Fibroblast of gingiva (primary cell): ENCODE results near the gene ULK4.
"Not testable (repeated sequence)": the region's sequence is repeated elsewhere in the genome, so short reads cannot be mapped to it uniquely, and the experiment has no call there.

Source experiments
- DNase-seq: peaks from one replicate; pipeline ENCODE4 v3.0.0-alpha.2; 2011; ENCODE audit warnings: low read depth

ULK4 gene

DNA sequence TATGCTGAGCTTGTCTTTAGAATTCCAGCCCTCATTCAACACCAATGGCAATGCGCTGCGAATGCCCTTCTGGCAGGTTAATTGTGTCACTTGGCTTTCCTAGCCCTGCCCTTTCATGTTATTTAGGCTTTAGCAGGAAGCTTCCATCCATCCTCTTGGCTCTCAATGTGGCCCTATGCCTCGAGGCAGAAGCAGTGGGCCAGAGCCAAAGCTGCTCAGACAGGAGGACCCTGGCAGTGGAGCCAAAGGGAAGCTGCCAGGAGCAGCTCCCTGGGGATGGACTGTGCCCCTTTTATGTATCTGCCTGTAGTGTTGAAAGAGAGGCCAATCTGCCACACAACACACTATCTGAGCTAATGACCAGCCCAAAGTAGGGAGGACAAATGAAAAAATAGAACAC, 386.2 kb downstream of the ULK4 start:
- no peak for DNase-seq

DNA sequence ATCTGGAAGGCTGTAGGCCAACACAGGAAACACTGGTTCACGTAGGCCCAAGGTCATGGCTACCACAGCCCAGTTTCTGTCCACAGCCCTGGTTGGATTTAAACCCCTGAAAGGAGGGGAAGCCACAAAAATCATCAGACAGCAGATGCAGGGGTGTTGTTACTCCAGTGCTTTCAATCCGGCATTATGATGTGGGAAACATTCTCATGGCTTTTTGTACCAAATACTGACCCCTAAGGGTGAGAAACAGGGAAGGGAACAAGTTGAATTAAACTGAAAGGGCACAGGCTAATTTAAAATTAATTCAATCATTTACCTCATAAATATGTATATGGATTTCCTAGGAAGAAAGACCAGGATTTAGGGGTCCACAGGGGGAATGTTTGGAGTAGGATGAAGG, 387.0 kb downstream of the ULK4 start:
- no peak for DNase-seq

DNA sequence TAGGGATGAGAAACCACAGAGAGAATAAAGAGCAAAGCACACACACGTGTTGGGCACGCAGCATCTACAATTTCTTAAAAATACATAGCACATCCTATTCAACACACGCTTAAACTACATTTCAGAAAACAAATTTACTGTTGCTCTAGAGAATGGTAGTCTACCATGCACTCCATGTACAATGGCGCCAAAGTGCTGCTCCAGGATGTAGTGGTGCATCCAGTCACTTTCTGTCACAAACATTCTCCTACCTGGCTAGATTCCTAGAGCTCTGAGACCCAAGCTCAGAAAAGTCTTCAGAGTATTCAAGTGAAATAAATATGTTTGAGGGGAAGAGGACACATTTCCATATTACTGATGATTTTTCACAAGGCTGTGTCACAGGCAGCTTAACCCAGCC, 388.3 kb downstream of the ULK4 start:
- DNase-seq = no peak

DNA sequence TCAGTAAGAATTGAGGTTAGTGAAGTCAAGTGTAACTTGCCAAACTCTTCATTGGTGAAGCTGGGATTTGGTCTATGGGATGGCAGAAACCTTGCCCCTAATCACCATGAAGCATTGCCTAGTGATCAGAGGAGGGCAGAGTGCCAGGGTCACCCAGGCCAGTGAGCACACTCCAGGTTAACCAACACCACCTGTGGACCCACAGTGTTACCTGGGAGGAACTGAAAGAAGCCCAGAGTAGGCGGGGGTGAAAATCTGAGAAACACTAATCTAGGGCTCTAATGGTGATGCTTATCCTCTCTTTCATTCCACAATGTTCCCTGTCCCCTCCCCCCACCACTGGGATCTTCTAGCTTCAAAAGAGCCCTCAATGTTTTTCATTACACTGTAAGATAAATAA, 389.8 kb downstream of the ULK4 start:
- DNase-seq = no peak

DNA sequence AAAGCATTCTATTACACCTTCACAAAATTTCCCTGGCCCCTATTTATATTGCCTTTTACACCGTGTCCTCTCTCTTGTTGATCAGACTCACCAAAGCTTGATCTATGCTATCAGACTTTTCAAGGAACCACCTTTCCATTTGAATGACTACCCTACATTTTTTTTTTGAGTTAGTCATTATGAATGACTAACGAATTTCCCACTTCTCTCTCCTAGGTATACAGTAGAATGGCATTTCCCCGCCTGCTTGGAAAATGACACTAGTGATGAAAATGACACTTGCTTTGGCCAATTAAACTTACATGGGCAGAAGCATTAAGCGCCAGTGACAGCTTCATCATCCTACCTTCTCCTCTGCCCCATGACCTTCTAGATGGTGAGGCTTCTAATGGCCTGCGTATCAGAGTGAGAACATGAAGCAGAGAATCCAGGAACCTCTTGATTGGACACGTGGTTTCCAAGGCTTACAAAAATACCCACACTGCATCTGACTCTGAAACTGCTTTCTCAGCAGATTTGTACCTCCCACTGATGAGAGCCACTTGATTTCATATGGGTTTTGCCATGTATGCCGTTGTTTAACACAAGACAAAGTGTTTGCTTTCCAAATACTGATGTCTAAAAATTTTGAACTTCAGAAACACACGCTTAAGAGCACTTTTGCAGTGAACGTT, 392.1 kb downstream of the ULK4 start:
- DNase-seq = no peak

DNA sequence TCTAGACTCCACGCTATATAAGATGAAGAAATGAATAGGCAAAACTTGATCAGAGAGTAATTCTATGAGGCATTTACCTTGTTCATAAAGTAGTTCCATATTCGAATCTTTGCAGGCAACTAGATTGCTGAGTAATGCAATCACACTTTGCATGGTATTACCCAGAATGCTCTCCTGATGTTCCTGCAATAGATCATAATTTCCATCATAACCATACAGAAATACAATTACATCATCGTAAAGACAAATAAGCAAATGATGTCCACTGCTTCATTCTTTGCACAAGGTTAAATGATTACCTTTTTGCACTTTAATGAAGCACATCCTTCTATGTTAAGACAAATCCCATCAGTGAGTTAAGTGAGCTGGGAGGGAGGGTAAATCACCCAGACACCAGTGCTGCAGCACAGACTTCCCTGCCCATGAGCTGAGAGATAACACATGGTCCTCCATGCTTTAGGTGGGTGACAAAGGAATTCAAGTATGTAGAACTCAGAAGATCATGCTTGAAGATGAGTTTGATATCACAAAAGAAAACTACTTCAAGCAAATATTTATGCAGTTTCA, 395.9 kb downstream of the ULK4 start:
- no peak for DNase-seq

DNA sequence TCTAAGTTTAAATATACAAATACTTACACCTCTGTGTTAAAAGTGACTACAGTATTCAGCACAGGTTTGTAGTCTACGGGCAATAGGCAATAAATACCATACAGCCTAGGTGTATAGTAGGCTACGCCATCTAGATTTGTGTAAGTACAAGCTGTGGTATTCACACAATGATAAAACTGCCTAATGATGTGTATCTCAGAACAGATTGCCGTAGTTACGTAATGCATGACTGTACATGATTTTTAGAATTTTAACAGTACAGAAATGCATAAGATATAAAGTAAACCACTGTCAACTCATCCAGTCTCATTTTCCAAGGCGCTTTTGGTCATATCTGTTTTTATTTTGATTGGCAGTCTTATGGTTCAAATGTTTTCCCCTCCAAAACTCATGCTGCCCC, 396.9 kb downstream of the ULK4 start:
- DNase-seq = no peak

DNA sequence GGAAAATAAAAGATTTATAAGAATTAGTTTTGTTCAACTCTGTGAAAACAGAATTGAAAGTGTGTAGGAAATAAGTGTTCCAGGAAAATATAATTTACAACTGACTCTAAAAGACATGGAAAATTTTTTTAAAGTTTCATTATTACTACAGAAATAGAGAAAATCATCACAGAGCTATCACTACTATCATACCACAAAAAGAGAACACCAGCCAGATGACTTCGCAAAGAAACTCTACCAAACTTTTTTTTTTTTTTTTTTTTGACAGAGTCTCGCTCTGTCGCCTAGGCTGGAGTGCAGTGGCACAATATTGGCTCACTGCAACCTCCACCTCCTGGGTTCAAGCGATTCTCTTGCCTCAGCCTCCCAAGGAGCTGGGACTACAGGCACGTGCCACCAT, 405.7 kb downstream of the ULK4 start:
- DNase-seq = not testable (repeated sequence)

DNA sequence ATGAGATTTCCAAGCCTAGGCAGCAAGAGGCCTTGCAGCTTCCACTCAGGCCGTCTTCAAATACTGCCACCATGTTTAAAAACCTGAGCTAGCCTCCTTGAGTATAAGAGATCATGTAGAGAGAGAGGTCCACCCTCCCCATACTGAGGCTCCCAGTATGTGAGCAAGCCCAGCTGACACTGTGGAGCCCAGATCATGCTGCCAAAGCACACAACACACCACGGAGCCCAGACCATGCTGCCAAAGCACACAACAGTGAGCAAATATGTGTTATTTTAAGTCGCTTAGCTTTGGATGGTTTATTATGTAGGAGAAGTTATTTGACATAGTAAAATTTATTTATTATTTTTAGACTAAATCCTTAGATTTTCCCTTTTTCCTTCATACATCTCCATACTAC, 428.9 kb downstream of the ULK4 start:
- no peak for DNase-seq

DNA sequence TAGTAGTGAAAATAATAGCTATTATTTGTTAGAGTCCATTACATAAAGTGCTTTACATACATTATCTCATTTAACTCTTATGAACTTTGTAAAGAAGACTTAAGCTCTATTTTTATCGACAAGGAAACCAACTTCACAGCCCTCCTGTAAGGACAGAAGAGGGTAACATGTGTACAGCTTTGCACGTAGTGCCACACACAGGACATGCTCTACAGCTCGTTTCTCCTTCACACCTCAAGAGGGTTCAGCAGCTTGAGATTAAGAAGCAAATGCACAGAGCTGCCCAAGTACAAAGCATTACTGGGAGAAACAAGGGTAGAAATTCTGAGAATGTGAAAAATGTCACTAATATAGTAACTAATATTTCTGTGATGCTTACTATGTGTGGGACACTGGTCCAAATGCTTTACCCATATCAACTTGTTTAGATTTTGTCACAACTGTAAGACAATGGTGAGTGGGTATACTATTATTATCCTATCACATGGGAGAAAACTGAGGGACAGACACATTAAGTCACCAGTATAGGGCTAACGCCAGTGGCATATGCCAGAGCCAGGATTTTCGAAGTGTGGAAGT, 434.8 kb downstream of the ULK4 start:
- no peak for DNase-seq

DNA sequence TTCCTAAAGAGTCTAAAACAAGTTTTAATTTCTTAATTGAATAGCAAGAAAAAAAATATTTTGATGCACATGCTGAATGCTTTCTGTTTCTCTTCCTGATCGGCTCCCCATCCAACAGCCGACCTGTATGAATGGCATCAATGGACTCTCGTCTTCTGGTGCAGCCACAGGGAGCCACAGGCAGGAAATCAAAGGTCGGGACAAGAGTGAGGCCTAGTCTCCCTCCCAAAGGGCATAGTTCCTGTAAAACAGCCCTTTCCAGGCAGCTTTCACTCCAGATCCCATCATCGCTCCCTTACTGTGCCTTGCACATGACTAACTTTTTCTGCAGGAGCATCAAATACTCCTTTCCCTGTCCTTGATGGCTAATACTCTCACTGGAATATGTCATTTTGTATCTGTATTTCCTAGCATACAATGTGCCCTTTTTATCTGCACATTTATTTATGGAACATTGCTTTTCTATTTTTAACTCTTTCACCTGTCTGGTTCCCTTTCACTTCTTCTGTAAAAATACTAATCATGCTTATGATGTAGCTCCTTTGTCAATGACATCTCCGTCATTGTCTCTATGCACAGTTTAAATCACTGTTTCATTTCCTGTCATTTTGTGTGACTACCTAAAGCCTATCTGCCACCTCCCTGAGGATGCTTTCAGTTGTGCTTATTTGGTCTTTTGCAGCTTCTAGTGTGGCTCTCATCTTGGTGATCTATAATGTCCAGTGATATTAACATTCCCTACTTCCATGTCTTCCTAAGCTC, 436.4 kb downstream of the ULK4 start:
- DNase-seq = no peak

DNA sequence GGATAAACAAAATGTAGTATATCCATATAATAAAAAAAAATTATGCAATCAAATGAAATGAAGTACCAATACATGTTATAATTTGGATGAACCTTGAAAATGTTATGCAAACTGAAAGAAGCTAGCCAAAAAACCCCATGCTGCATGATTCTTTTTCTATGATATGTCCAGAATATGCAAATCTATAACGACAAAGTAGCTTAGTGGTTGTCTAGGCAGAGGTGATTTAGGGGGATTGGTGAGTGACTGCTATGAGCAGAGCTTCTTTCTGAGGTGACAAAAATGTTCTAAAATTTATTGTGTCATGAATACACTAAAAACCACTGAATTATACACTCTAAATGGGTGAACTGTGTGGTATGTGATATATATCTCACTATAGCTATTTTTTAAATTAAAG, 438.0 kb downstream of the ULK4 start:
- DNase-seq = no peak

DNA sequence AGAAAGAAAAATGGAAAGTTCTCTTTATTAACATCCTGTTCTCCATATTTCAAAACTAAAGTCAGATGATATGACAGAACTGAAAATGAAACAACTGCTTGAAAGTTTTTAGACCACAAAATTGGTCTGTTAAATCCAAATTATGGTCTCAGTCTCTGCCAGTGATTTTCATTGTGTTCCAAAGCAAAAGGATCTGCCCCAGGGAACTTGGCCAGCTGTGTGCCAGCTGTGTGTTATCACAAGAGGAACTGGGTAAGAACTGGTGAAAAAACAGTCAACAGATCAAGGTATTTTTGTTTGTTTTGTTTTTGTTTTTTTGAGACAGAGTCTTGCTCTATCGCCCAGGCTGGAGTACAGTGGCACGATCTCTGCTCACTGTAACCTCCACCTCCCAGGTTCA, 439.3 kb downstream of the ULK4 start:
- no peak for DNase-seq

DNA sequence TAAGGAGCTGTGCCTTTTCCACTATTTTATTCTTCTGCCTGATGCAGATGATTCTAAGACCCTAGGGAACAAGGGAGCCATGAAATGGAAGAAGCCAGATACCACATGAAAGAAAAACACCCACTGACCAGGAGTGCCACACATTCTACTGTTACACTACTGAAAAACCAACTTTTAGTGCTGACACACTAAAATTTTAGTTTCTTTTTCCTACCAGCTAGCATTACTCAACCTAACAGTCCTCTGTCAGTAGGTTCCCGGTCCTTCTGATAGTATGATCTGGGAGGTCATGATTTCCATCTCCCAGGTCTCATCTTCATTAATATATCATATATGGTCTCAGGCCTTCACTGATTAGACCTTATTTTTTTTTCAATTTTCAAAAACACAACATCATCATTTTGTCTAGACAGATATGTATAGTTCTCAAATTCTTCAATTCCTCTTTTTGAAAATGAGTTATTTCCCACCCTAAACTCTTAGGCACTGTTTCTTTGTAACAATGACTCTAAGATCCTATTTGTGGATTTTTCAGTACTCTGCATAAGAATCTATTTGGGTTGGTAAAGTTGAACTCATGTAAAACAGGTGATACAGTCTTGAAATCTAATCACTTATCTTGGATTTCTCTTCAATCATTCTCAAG, 440.8 kb downstream of the ULK4 start:
- no peak for DNase-seq

DNA sequence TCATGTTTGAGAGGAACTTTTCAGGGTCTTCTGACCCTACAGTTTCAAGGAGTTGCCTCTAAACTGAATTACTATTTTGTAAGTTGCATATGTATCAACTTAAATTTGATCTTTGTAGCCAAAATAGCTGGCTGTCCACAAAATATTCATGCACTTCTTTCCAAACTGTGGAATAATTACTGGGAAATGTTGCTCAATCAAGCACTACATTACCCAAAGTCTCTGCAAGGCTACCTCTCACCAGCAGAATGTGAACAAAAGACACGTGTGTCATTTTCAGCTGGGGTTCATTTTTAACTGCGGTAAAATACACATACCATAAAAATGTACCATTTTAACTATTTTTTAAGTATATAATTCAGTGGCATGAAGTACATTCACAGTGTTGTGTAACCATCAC, 442.2 kb downstream of the ULK4 start:
- DNase-seq = peak; percentile 31

DNA sequence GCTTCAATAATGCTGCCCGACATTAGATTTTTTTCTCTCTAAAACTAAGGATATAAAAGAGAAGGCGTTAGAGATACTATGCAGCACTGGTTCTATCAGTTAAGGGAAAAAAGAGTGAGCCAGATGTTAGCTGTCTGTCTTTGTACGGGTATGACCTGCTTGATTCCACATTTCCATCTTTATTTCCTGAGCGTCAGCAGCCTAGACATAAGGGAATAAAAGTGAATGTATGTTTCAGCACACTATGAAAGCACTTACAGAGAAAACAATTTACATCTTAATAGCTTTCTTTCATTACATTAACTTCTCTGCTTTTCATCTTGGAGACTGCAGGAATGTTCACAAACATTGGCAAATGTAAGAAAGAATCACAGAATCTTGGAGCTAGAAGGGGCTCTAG, 443.3 kb downstream of the ULK4 start:
- DNase-seq = no peak

DNA sequence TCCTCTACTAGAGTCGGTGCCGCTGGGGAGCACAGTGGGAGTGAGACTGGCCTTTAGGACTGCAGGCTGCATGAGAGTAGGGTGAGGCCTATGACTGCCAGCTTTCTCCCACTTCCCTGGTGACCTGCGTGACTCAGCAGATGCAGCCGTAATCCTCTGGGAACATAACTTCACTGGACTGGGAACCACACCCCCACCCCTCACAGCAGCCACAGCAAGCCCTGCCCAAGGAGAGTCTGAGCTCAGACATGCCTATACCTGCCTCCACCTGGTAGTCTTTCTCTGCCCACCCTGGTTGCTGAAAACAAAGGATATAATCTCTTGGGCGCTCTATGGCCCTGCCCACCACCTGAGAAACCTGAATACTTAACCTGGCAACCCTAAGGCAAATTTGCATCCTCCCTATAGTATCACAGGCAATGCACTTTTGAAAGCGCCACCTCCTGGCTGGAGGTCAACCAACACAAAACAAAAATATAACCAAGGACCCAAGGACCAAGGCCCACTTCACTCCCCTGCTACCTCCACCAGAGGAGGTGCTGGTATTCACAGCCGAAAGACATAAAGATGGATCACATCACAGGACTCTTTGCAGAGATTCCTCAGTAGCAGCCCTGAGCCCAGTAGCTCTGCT, 453.7 kb downstream of the ULK4 start:
- DNase-seq = no peak

DNA sequence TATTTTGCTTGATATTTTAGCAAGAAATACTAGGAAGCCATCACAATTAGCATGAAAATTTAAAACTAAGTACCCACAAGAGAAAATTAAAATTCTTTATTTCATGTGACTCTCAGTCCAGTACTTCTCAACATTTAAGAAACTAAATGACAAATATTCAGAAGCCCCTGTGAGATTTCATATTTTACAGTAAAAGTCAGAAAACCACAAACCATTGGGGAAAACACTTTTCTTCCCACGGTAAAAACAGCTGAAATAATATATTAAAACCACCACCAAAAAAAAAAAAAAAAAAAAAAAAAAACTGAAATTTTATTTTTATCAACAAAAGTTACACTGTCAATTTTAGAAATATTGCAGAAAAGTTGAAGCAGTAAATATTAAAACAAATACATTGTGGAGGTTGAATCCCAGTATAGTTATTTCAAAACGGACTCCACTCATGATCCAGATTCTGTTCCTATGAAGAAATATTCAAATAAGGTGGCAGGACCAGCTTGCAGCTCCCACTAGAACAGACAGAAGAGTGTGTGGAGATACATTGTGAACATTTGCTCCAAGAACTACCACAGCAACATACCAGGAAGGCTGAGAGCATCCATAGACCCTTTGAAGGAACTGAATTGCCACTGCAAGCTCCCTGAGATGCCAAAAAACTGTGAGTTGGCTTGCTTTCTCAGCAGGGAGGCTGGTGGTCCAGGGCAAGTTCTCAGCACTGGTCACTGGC, 454.4 kb downstream of the ULK4 start:
- no peak for DNase-seq

DNA sequence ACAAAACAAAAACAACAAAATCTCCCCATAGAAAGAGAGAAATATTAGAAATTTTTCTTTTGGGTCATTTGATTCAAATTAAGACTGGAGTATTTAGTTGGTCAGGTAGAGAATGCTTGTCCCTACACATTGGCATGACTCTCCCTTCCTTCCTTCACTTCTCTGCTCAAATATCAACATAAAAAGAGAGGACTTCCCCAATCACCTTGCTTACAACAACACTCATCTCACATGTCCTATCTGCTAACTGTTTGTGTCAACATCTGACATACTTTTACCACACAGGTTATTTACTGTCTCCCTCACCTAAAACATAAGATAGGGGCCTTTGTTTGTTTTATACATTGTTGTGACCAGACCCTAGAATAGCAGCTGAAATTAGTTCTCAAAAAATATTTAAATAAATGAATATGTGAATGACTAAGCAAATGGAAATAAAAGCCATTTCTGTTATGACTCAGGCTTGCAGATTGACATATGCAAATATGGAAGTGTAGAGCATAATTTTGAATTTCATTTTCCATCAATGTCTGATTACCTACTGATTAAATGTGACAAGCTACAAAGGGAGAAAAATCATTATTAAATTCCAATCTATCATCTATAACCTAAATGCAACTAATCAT, 457.8 kb downstream of the ULK4 start:
- DNase-seq = no peak

DNA sequence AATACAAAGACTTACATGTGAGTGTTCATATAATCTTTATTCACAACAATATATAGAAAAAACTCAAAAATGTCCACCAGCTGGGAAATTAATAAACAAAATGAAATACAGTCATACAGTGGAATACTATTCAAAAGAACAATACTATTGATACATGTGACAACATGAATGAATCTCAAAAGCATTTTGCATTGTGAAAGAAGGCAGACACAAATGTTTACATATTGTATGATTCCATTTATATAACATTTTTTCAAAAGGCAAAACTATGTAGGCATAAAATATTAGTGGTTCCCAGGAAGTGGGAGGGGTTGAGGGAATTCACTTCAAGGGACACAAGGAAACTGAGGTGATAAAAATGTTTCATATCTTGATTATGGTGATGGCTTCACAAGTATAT, 459.4 kb downstream of the ULK4 start:
- DNase-seq = no peak

DNA sequence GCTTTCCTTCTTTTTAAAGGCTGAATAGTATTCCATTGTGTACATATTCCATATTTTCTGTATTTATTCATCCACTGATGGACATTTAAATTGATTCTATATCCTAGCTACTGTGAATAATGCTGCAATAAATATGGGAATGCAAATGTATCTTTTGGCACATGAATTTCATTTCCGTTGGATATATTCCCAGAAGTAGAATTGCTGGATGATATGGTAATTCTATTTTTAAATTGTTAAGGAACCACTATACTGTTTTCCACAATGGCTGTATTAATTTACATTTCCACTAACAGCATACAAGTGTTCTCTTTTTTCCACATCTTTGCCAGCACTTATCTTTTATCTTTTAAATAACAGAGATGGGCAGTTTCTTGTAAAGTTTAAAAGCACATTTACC, 459.9 kb downstream of the ULK4 start:
- DNase-seq = no peak
